Trophoblast cell (in vitro differentiated cells and primary cell): Measurements from ENCODE around the gene ARL16.

Experiments used
- DNase-seq, 2 donors: peaks; one replicate each; pipeline ENCODE4 v3.0.0-alpha.2; 2016
- H2AFZ ChIP-seq: 2 replicates; pipeline ENCODE4 v1.6.1; 2013; ENCODE audit warnings: low read length, moderate library complexity, mild to moderate bottlenecking; ENCODE audit not compliant: insufficient read depth, poor library complexity
- H2AK5ac ChIP-seq: 2 replicates; pipeline ENCODE4 v1.6.1; 2013; ENCODE audit warnings: mild to moderate bottlenecking, low read length
- H2BK120ac ChIP-seq: 2 replicates; pipeline ENCODE4 v1.6.1; 2013; ENCODE audit warnings: low read length, mild to moderate bottlenecking, moderate library complexity; ENCODE audit not compliant: insufficient read depth, poor library complexity
- H2BK12ac ChIP-seq: 2 replicates; pipeline ENCODE4 v1.6.1; 2013; ENCODE audit warnings: mild to moderate bottlenecking, low read length, moderate library complexity
- H2BK5ac ChIP-seq: 2 replicates; pipeline ENCODE4 v1.6.1; 2013; ENCODE audit warnings: low read length, low read depth, moderate library complexity, mild to moderate bottlenecking; ENCODE audit not compliant: poor library complexity
- H3K14ac ChIP-seq: 2 replicates; pipeline ENCODE4 v1.6.1; 2013; ENCODE audit warnings: mild to moderate bottlenecking, low read length
- H3K18ac ChIP-seq: 2 replicates; pipeline ENCODE4 v1.6.1; 2013; ENCODE audit warnings: mild to moderate bottlenecking, low read length
- H3K23ac ChIP-seq: 2 replicates; pipeline ENCODE4 v1.6.1; 2013; ENCODE audit warnings: low read length
- H3K27ac ChIP-seq: 2 replicates; pipeline ENCODE4 v1.5.1; 2013; ENCODE audit warnings: low read depth, mild to moderate bottlenecking, inconsistent platforms, low read length, moderate library complexity
- H3K27me3 ChIP-seq: 2 replicates; pipeline ENCODE4 v1.6.1; 2013; ENCODE audit warnings: inconsistent platforms, mild to moderate bottlenecking, low read length, moderate library complexity; ENCODE audit not compliant: insufficient read depth
- H3K36me3 ChIP-seq, 2 experiments: 1 replicate in 1 of 2; 2 replicates in 1 of 2; pipeline ENCODE4 v1.6.1; 2013; ENCODE audit warnings: low read length in 2 of 2, mild to moderate bottlenecking in 2 of 2, moderate library complexity in 1 of 2; ENCODE audit not compliant: insufficient read depth in 2 of 2, control insufficient read depth in 1 of 2
- H3K4ac ChIP-seq: 2 replicates; pipeline ENCODE4 v1.6.1; 2013; ENCODE audit warnings: low read depth, mild to moderate bottlenecking, low read length, moderate library complexity
- H3K4me1 ChIP-seq, 2 experiments: 1 replicate in 1 of 2; 2 replicates in 1 of 2; pipeline ENCODE4 v1.6.1; 2013; ENCODE audit warnings: low read length in 2 of 2, mild to moderate bottlenecking in 2 of 2, moderate library complexity in 1 of 2; ENCODE audit not compliant: insufficient read depth in 2 of 2, control insufficient read depth in 1 of 2
- H3K4me2 ChIP-seq: 2 replicates; pipeline ENCODE4 v1.6.1; 2013; ENCODE audit warnings: inconsistent platforms, mild to moderate bottlenecking, low read length, moderate library complexity
- H3K4me3 ChIP-seq: 2 replicates; pipeline ENCODE4 v1.5.1; 2013; ENCODE audit warnings: mild to moderate bottlenecking, low read depth, low read length, inconsistent platforms
- H3K79me1 ChIP-seq: one replicate; pipeline ENCODE4 v1.6.1; 2013; ENCODE audit warnings: low read length
- H3K79me2 ChIP-seq: 2 replicates; pipeline ENCODE4 v1.6.1; 2013; ENCODE audit warnings: low read length, mild to moderate bottlenecking; ENCODE audit not compliant: control insufficient read depth, insufficient read depth, poor library complexity
- H3K9ac ChIP-seq: 2 replicates; pipeline ENCODE4 v1.6.1; 2013; ENCODE audit warnings: mild to moderate bottlenecking, low read length
- H3K9me3 ChIP-seq: 2 replicates; pipeline ENCODE4 v1.6.1; 2013; ENCODE audit warnings: low read depth, mild to moderate bottlenecking, control low read depth, inconsistent platforms, low read length; ENCODE audit not compliant: insufficient read depth
- H4K12ac ChIP-seq: 2 replicates; pipeline ENCODE4 v1.6.1; 2013; ENCODE audit warnings: low read depth, mild to moderate bottlenecking, low read length, moderate library complexity
- H4K8ac ChIP-seq: 2 replicates; pipeline ENCODE4 v1.6.1; 2013; ENCODE audit warnings: low read depth, mild to moderate bottlenecking, low read length, moderate library complexity
- H4K91ac ChIP-seq: one replicate; pipeline ENCODE4 v1.6.1; 2013; ENCODE audit warnings: low read depth, mild to moderate bottlenecking, low read length, moderate library complexity
- WGBS: extraction: QIAGEN DNeasy Blood & Tissue Kit; methylation state at CpG from one replicate; pipeline ENCODE4 v1.1.7; 2013; ENCODE audit warnings: missing lambda C conversion rate; ENCODE audit not compliant: insufficient read length, insufficient coverage; ENCODE audit errors: extremely low coverage; 5-methylcytosine and 5-hydroxymethylcytosine counted together

Gene ARL16

DNA sequence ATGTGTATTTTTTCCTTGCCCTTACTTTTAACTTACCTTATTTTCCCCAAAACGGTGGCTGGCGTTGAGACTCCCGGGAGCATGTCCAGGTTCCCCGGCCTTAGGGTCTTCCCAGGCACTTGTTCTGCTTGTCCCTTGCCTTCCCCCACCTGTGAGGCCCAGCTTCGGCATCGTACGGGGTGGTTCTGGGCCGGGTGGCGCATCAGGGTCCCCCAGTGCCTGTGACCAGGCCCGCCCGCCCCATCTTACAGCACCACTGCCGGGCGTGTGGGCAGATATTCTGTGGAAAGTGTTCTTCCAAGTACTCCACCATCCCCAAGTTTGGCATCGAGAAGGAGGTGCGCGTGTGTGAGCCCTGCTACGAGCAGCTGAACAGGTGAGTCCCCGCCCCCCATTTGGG, 7.6 kb upstream of the ARL16 start:
- peaks cover 96 to 99% of the 10 kb centered on the region in 2 experiments for H3K36me3 ChIP-seq
- no peak overlapping the region for H3K18ac ChIP-seq
- H3K79me1 ChIP-seq = no peaks in the 10 kb centered on the region
- no peaks in the 10 kb centered on the region for H3K9me3 ChIP-seq
- H3K9ac ChIP-seq = no peak overlapping the region
- no peak overlapping the region for H2AFZ ChIP-seq
- H3K4me1 ChIP-seq = no peaks in the 10 kb centered on the region
- no peak overlapping the region for H3K4ac ChIP-seq
- H2AK5ac ChIP-seq = no peak overlapping the region
- H3K4me3 ChIP-seq = no peak overlapping the region
- H3K27ac ChIP-seq = no peak overlapping the region
- H2BK12ac ChIP-seq = no peak overlapping the region
- no peak overlapping the region for H2BK120ac ChIP-seq
- H4K91ac ChIP-seq = no peak overlapping the region
- no peaks in the 10 kb centered on the region for H3K79me2 ChIP-seq
- no peak overlapping the region for H4K12ac ChIP-seq
- H3K23ac ChIP-seq = no peak overlapping the region
- no CpG with 5 or more reads among the region's 18 CpGs for WGBS
- no peaks in the 10 kb centered on the region for H3K27me3 ChIP-seq
- no peak overlapping the region for H3K4me2 ChIP-seq
- H4K8ac ChIP-seq = no peak overlapping the region
- H3K14ac ChIP-seq = no peak overlapping the region
- no peak overlapping the region for H2BK5ac ChIP-seq
- DNase-seq = no peak

DNA sequence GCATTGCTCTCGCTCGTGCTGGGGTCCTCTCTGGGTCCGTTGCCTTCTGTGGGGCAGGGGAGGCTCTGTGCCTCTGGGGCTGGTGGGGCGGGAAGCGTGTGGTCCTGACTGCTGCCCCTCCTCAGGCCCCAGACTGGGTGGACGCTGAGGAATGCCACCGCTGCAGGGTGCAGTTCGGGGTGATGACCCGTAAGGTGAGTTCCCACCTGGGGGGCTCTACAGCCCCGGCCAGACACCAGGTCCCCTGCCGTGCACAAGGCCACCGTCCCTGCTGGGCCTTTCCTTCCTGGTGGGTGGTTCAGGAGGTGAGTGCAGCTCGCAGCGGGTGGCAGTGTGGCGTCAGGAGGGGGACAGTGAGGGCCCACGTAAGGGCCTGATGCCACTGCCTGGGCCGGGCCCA, 7.0 kb upstream of the ARL16 start:
- no peak for DNase-seq
- H2AFZ ChIP-seq = no peak overlapping the region
- no peaks in the 10 kb centered on the region for H3K9me3 ChIP-seq
- no peak overlapping the region for H3K4ac ChIP-seq
- H4K12ac ChIP-seq = no peak overlapping the region
- H3K79me1 ChIP-seq = no peaks in the 10 kb centered on the region
- H3K27ac ChIP-seq = no peak overlapping the region
- H3K4me1 ChIP-seq = no peaks in the 10 kb centered on the region
- no peak overlapping the region for H3K14ac ChIP-seq
- no peak overlapping the region for H2BK120ac ChIP-seq
- peaks cover 94 to 99% of the 10 kb centered on the region in 2 experiments for H3K36me3 ChIP-seq
- no peak overlapping the region for H3K23ac ChIP-seq
- H3K18ac ChIP-seq = no peak overlapping the region
- H4K91ac ChIP-seq = no peak overlapping the region
- no peak overlapping the region for H3K4me2 ChIP-seq
- no peak overlapping the region for H3K9ac ChIP-seq
- H2BK12ac ChIP-seq = no peak overlapping the region
- no peaks in the 10 kb centered on the region for H3K27me3 ChIP-seq
- H2AK5ac ChIP-seq = no peak overlapping the region
- H3K4me3 ChIP-seq = no peak overlapping the region
- H3K79me2 ChIP-seq = no peaks in the 10 kb centered on the region
- H4K8ac ChIP-seq = no peak overlapping the region
- no peak overlapping the region for H2BK5ac ChIP-seq
- WGBS = no CpG with 5 or more reads among the region's 17 CpGs

DNA sequence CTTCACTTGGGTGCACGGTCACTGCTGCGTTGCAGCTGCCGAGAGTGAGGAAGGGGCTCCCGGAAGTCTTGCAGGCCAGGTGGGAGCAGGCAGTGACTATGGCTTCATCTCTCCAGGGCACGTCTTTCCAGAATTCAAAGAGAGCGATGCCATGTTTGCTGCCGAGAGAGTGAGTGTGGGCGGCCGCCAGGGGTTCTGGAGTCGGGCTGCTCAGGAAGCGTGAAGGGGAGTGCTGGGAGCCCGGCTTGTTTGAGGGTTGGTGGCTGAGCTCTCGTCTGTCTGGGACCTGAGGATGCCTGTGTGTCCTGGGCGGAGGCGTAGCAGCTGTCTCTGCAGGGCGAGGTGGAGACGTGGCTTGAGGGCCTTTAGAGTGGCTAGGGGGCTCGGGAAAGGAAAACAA, 6.5 kb upstream of the ARL16 start:
- no peaks in the 10 kb centered on the region for H3K79me1 ChIP-seq
- H3K4me2 ChIP-seq = no peak overlapping the region
- no peak overlapping the region for H3K14ac ChIP-seq
- no peak overlapping the region for H3K27ac ChIP-seq
- H3K9me3 ChIP-seq = no peaks in the 10 kb centered on the region
- no peak overlapping the region for H4K91ac ChIP-seq
- peaks cover 94 to 99% of the 10 kb centered on the region in 2 experiments for H3K36me3 ChIP-seq
- H3K4me3 ChIP-seq = no peak overlapping the region
- H2BK120ac ChIP-seq = no peak overlapping the region
- H2AFZ ChIP-seq = no peak overlapping the region
- H3K23ac ChIP-seq = no peak overlapping the region
- H4K8ac ChIP-seq = no peak overlapping the region
- H2BK12ac ChIP-seq = no peak overlapping the region
- H3K9ac ChIP-seq = no peak overlapping the region
- no peak overlapping the region for H3K18ac ChIP-seq
- H2AK5ac ChIP-seq = no peak overlapping the region
- no peak for DNase-seq
- H3K27me3 ChIP-seq = no peaks in the 10 kb centered on the region
- H3K79me2 ChIP-seq = peaks cover 2% of the 10 kb centered on the region
- H3K4me1 ChIP-seq = peaks cover 4% of the 10 kb centered on the region in 2 experiments
- WGBS = no CpG with 5 or more reads among the region's 18 CpGs
- no peak overlapping the region for H2BK5ac ChIP-seq
- no peak overlapping the region for H3K4ac ChIP-seq
- H4K12ac ChIP-seq = no peak overlapping the region

DNA sequence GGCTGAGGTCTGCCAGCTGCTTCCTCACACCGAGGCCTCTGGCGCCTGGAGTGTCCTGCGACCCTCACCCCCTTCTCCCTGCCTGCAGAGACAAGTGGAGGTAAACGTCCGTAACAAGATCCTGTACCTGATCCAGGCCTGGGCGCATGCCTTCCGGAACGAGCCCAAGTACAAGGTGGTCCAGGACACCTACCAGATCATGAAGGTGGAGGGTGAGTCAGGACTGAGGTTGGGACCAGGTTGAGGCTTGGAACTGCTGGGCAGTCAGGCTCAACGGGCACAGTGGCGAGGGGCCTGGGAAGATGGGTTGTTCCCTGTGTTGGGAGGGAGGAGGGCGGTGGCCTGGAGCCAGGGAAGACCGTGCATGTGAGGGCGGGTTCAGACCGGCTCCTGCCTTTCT, 5.0 kb upstream of the ARL16 start:
- Histone ChIP-seq H3K4me2 (no peak overlapping the region), H2AFZ (no peak overlapping the region), H4K8ac (no peak overlapping the region), H3K27me3 (no peaks in the 10 kb centered on the region), H2AK5ac (no peak overlapping the region), H3K18ac (no peak overlapping the region), H3K23ac (no peak overlapping the region), H4K12ac (no peak overlapping the region), H2BK12ac (no peak overlapping the region), H3K9me3 (no peaks in the 10 kb centered on the region), H4K91ac (no peak overlapping the region), H2BK5ac (no peak overlapping the region), H3K4me3 (no peak overlapping the region), H3K27ac (no peak overlapping the region), H2BK120ac (no peak overlapping the region), H3K9ac (no peak overlapping the region), H3K4me1 (peaks cover 10% of the 10 kb centered on the region in 2 experiments), H3K79me2 (peaks cover 13% of the 10 kb centered on the region), H3K4ac (no peak overlapping the region), H3K14ac (no peak overlapping the region), H3K79me1 (peaks cover 5% of the 10 kb centered on the region), H3K36me3 (peaks cover 79 to 84% of the 10 kb centered on the region in 2 experiments)
- DNase-seq = no peak
- WGBS = no CpG with 5 or more reads among the region's 14 CpGs
